HPDE6-E6E7 (cell line): ENCODE measurements around the gene SPIN1.

Experiments
- DNase-seq: peaks from one replicate; pipeline ENCODE4 v3.0.0; 2011; ENCODE audit warnings: missing footprints; ENCODE audit errors: extremely low spot score

SPIN1 gene

DNA sequence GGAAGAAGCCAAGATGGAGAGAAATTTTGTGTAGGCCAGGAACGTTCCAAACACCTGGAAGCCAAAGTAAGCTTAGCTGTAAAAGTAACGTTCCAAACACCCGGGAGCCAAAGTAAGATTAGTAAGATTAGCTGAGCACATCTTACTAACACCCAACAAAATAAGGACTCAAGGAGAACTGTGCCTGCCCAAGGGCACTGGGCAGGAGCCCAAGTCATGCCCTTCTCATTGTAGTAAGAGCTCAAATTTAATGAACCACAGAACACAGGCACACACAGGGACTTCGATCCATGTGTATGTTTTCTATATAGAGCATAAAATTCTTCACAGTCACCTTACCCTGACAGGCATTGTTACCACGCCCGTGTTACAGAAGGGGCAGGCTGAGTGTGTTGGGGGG is 110.6 kb downstream of the SPIN1 start:
- DNase-seq = no peak

GRCh38 chr9:88501086-88501485 is 112.8 kb downstream of the SPIN1 start:
- DNase-seq = no peak

GRCh38 chr9:88502552-88503034 is 114.3 kb downstream of the SPIN1 start:
- DNase-seq = no peak

- no peak for DNase-seq
Measured at GRCh38 chr9:88503081-88503844, 115.0 kb downstream of the SPIN1 start.

DNA sequence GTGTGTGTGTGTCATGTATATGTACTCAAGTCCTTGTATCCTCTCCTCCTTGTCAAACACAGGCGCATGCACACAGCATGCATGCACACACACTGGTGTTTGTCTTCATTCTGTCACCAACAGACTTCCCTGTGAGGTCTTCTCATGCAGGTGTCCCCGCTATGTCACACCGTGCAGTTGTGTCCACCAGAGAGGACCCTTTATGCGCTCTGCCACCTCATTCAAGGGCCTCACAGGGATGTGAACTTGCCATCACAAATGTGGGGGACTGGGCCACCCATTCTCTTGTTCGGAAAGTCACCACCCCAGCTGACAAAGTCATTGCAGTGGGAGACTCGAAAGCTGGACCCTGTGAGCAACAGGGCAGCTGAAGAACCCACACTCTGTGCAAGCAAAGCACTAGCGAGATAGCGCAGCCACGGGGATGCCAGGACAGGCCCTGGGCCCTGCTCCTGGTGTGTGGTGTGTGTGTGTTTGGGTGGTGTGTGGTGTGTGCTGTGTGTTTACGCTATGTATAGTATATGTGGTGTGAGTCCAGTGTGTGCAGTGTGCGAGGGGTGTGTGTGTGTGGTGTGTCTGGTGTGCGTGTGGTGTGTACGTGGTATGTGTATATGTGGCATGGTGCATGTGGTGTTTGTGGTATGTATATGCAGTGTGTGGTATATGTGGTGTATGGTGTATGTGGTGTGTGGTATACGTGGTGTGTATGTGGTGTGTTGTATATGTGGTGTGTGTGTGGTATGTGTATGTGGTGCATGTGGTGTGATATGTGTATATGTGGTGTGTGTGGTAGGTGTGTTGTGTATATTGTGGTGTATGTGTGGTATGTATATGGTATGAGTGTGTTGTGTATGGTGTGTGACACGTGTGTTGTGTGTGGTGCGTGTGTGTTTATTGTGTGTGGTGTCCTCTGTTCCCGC is 115.9 kb downstream of the SPIN1 start:
- no peak for DNase-seq

- no peak for DNase-seq
Measured at GRCh38 chr9:88508326-88508725, 120.1 kb downstream of the SPIN1 start.

- no peak for DNase-seq
Measured at GRCh38 chr9:88511906-88512305, 123.7 kb downstream of the SPIN1 start.

DNA sequence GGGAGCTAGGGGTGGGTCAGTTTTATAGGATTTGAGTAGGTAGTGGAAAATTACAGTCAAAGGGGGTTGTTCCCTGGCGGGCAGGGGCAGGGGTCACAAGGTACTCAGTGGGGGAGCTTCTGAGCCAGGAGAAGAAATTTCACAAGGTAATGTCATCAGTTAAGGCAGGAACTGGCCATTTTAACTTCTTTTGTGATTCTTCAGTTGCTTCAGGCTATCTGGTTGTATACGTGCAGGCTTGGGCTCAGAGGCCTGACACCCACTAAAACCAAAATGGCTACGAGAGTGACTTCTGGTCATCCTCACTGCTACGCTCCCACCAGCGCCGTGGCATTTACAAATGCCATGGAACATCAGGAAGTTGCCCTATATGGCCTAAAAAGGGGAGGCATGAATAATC is 126.0 kb downstream of the SPIN1 start:
- DNase-seq = no peak

- no peak for DNase-seq
Measured at GRCh38 chr9:88521308-88521707, 133.1 kb downstream of the SPIN1 start.

- DNase-seq = no peak
Measured at GRCh38 chr9:88522360-88522759, 134.1 kb downstream of the SPIN1 start.

DNA sequence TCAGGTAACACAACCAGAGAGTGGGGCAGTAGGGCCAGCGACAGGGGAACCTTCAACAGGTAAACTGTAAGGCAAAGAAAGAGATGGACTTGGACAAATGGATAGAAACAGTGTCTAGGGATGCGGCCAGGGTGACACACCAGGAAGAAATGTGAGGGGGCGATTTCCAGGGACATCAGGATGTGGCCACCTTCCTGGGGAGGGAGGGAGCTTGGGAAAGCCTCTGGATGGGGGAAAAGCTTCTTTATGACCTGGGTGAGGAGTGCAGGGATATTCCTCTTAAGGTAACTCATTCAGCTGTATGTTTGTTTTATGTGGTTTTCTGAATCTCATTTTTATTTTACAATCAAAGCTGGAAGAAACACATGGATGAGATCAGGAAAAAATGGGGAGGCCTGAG is 134.8 kb downstream of the SPIN1 start:
- no peak for DNase-seq

DNA sequence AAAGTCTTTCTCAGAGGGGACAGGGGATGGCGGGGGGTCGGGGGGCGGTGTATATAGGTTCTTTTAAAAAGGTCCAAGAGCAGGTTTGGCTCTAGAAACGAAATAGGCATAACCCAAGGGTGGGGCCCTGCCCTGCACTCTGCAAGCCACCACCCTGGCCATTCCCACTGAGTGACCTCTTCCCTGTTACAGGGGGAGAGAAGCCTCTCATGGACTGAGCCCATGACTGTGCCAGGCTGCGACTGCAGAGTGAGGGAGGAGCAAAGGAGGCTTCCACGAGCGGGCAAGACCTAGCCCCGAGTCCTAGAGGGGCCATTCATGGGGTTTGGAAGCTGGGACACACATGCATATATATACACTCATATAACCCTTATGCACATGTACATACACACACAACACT is 136.7 kb downstream of the SPIN1 start:
- DNase-seq = no peak

- DNase-seq = no peak
Measured at GRCh38 chr9:88527618-88528017, 139.4 kb downstream of the SPIN1 start.
